ENCODE data around the gene RAD51. TPM values are rescaled to one million over a fixed set of nuclear protein-coding genes. Genes with fewer than 3 reads are reported as not detected.

RAD51 gene
- polyA plus RNA-seq, 3 donors, result 0.24 to 1.0 (median 0.31) TPM

- H3K27ac ChIP-seq (ENCODE audit: low read depth, low read length), result no peak overlapping the region
- 94 to 100% (median 96%) methylated on average over 5 of the region's 5 CpGs for WGBS, 3 donors
Observed at GRCh38 chr15:40771242-40771641, 76.3 kb downstream of the RAD51 start.

GRCh38 chr15:40772014-40772413, 77.0 kb downstream of the RAD51 start:
- 76 to 84% (median 82%) methylated on average over 13 of the region's 13 CpGs for WGBS, 3 donors
- no peak overlapping the region for H3K27ac ChIP-seq (ENCODE audit: low read depth, low read length)

GRCh38 chr15:40773496-40773895, 78.5 kb downstream of the RAD51 start:
- WGBS, 3 donors, result 90 to 95% (median 93%) methylated on average over 8 of the region's 8 CpGs
- no peak overlapping the region for H3K27ac ChIP-seq (ENCODE audit: low read depth, low read length)

GRCh38 chr15:40773902-40774301, 78.9 kb downstream of the RAD51 start:
- H3K27ac ChIP-seq (ENCODE audit: low read depth, low read length), result no peak overlapping the region
- 90 to 95% (median 94%) methylated on average over 6 of the region's 6 CpGs for WGBS, 3 donors

- WGBS, 3 donors, result 91 to 96% (median 92%) methylated on average over 10 of the region's 10 CpGs
- H3K27ac ChIP-seq (ENCODE audit: low read depth, low read length), result no peak overlapping the region
Observed at GRCh38 chr15:40775007-40775406, 80.0 kb downstream of the RAD51 start.

- WGBS, 3 donors, result 93 to 98% (median 97%) methylated on average over 14 of the region's 14 CpGs
- no peak overlapping the region for H3K27ac ChIP-seq (ENCODE audit: low read depth, low read length)
Observed at GRCh38 chr15:40775740-40776536, 81.0 kb downstream of the RAD51 start.

GRCh38 chr15:40776537-40777141, 81.7 kb downstream of the RAD51 start:
- no peak overlapping the region for H3K27ac ChIP-seq (ENCODE audit: low read depth, low read length)
- WGBS, 3 donors, result 75 to 77% (median 76%) methylated on average over 11 of the region's 11 CpGs

Other genes with a start within 250 kb of the RAD51 start
- 1 to 10 TPM; 4.7 to 7.4 (median 7.0) TPM for gene CHST14, start 224.2 kb upstream of the RAD51 start, polyA plus RNA-seq
- 10 to 100 TPM; 18.8 to 33.6 (median 29.5) TPM for gene CCDC32, start 130.1 kb upstream of the RAD51 start, polyA plus RNA-seq
- gene RPUSD2, start 125.9 kb upstream of the RAD51 start, polyA plus RNA-seq, result 1 to 10 TPM; 4.0 to 9.4 (median 7.7) TPM
- 1 to 10 TPM in 1 of 3 donors, under 1 TPM in 2; 0.12 to 1.3 (median 0.12) TPM for gene KNL1, start 100.9 kb upstream of the RAD51 start, polyA plus RNA-seq
- gene RMDN3, start 60.1 kb downstream of the RAD51 start, polyA plus RNA-seq, result 10 to 100 TPM; 28.9 to 87.2 (median 41.9) TPM
- gene GCHFR, start 68.9 kb downstream of the RAD51 start, polyA plus RNA-seq, result 100 to 1,000 TPM in 1 of 3 donors, 10 to 100 TPM in 2; 17.7 to 125 (median 96.5) TPM
- gene C15orf62, start 74.8 kb downstream of the RAD51 start, polyA plus RNA-seq, result under 1 TPM; 0.17 to 0.67 (median 0.33) TPM
- gene ZFYVE19, start 111.9 kb downstream of the RAD51 start, polyA plus RNA-seq, result 10 to 100 TPM; 12.0 to 14.2 (median 13.3) TPM
- gene DNAJC17, start 112.3 kb downstream of the RAD51 start, polyA plus RNA-seq, result 10 to 100 TPM; 22.4 to 41.5 (median 41.0) TPM
- 1 to 10 TPM in 1 of 3 donors, under 1 TPM in 1, not detected in 1; 0.13 to 1.2 TPM for gene PPP1R14D, start 133.5 kb downstream of the RAD51 start, polyA plus RNA-seq
- gene SPINT1, start 148.9 kb downstream of the RAD51 start, polyA plus RNA-seq, result 10 to 100 TPM in 1 of 3 donors, 1 to 10 TPM in 1, under 1 TPM in 1; 0.67 to 52.2 (median 6.2) TPM
- 10 to 100 TPM in 1 of 3 donors, under 1 TPM in 1, not detected in 1; 0.30 to 14.6 TPM for gene RHOV, start 179.1 kb downstream of the RAD51 start, polyA plus RNA-seq
- 1 to 10 TPM; 4.0 to 9.6 (median 6.9) TPM for gene VPS18, start 199.3 kb downstream of the RAD51 start, polyA plus RNA-seq
- gene DLL4, start 234.2 kb downstream of the RAD51 start, polyA plus RNA-seq, result 10 to 100 TPM in 1 of 3 donors, 1 to 10 TPM in 2; 3.4 to 14.5 (median 7.2) TPM

All from adipose tissue (tissue), 3 donors.